GM18498 (cell line): ENCODE data around the gene ANKMY2.
A peak's percentile ranks its signal among the peaks of the same experiment; 100 is the strongest.
"Not testable (repeated sequence)": the region's sequence is repeated elsewhere in the genome, so short reads cannot be mapped to it uniquely, and the experiment has no call there.

ENCODE experiments used
- ATAC-seq: cut with Tn5 transposase; IDR thresholded peaks from one replicate; pipeline ENCODE4 v1.9.1; 2021; ENCODE audit warnings: mild to moderate bottlenecking, moderate library complexity; ENCODE audit not compliant: unreplicated experiment

Gene ANKMY2

DNA sequence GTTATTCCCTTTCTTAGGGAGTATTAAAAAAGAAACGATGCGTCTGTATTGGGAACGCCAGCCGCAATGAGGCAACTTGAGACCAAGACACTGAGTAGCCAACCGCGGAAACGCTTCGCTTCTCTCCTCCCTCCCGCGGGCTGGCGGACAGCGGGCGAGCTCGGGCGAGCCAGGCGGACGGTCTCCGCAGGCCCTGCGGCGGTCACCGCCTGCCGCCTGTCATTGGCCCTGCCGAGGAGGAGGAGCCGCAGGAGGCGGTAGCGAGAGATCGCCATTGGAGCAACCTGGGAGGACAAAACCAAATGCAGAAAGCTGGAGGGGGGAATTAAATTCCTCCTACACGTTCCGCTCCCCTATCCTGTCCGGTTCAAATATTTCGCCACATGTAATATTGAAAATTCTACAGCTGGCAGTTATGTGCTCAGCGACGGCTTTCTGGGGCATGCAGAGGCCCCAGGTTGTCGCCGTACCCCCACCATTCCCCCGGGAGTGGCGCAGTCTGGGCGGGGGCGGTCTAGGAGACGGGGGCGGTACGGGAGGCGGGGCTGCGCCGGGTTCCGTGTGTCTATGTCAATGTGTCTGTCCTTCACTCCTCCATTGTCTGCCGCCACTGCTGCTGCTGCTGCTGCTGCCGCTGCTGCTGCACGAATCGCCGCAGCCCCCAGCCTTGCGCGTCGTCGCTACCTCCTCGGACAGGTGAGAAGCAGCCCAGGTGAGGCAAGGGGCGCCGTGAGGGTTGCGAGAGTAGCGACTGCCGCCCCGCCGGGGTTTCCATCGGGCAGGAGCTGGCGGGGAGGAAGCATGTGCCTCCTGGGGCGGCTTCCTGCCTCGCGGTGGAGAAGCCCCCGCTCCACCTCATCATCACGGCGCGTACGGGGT is at the start of gene ANKMY2, which contains the start of gene BZW2:
Gene ANKMY2 (minus strand): TSS at position 162 of the 879 bp plus-strand sequence. CDS start 181 bp downstream, outside the sequence.
Gene BZW2 (plus strand): TSS at position 589 of the 879 bp plus-strand sequence. CDS start 19,263 bp downstream, outside the sequence.
- ATAC-seq, result peak; percentile 98

DNA sequence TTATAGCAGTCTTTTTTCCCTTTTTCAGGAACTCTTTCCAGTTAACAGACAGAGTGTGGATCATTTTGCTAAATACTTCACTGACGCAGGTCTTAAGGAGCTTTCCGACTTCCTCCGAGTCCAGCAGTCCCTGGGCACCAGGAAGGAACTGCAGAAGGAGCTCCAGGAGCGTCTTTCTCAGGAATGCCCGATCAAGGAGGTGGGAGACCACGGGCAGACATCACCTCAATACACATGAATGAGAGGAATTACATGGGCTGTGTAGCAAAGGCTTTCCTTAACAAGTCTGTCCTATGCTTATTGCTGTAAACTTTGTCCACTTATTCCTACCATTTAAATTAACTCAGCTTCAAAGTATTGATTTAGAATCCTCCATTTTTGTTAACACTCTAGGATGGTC is 49.3 kb upstream of the ANKMY2 start:
- ATAC-seq, result no peak

DNA sequence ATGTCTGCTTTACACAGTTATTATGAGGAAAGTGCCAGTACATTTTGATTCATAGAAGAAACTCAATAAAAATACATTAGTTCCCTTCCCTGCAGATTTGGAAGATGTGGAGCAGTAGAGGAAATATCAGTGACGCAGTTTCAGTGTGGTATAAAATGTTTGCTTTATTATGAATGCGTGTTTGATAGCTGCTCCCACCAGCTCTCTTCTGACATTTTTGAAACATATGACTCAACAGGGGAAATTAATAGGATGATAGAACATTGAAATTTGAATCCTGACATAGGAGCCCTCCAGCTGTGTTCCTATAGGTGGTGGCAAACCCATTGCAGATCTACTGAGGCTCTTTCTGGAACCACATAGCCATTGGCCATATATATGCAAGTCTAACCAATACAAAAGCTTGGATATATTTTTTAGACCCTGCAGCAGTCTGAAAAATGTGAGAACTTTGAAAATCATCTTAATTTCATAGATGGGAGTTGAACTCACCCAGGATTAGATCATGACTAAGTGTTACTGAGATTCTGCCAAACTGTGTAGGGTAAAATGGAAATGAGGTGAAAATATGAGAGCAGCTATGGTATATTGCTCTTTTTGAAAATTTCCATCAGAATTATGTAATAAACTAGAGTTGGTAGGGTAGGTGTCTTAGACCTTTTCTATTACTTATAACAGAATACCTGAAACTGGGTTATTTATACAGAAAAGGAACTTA is 48.2 kb upstream of the ANKMY2 start:
- no peak for ATAC-seq

DNA sequence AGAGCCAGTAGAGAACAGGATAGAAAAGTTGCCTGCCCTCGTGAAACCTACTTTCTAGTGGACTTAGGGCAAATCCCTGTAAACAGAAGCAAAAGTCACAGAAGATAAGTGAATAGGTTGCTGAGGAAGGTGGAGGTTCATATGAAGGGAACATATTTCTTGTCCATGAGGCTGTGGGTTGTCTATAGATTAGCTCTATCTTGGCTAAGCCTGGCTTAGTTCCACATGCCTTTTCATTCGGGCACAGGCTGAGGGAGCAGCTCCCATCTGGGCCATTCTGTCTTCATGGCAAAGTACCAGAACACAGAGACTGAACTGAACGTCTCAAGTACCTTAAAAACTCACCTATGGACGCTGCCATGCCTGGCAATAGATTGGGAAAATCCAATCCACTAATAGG is 45.7 kb upstream of the ANKMY2 start:
- ATAC-seq, result no peak

DNA sequence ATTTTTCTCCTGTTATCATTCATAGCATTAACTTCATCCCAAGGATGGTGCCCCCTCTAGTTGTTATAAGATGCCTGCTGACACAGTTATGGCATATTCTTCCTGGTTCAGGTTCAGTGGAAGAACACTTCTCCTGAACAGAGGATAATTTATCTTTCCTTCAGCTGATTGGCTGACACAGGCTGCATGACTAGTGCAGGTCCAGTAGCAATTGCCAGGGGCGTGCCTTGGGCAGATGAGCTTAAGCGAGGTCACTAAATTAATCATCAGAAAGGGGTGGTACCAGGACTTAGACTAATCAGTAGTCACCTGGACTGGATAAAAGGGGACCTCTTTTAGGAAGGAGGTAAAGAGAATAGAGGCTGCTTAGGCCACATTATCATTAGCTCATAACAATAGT is 42.7 kb upstream of the ANKMY2 start:
- ATAC-seq, result no peak

DNA sequence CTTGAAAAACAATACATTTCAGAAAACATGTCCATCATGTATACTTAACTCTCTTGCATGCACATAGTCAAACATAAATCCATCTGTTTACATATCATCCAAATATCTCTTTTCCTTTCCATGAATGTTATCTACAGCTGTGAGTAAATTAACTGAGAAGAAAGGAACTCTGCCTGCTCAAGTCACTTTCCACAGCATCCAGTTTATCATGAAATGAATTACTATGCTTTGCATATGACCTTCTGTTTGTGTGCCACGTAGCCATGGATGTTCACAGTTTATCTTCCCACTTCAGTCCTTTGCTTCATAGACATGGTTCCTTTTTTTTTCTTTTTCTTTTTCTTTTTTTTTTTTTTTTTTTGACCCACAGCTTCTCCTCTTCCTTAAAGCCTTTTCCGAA is 40.0 kb upstream of the ANKMY2 start:
- no peak for ATAC-seq

DNA sequence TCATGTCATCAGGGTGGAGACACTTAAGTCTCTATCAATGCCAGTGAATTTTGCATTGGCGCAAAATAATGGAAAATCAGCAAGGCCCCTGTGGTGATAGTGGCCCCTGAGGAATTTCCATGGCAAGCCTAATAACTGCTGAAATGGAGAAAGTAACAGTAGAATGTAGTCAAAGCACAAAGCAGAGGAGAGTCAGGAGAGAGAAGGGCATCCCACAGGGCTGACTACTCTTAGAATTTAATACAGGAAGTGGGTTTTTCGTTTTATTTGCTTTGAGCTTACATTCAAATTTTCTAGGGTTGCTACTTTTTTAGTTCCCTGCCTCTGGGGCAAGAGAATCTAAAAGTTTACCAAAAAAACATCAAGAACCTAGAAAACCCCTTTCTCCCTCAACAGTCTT is 39.4 kb upstream of the ANKMY2 start:
- no peak for ATAC-seq

DNA sequence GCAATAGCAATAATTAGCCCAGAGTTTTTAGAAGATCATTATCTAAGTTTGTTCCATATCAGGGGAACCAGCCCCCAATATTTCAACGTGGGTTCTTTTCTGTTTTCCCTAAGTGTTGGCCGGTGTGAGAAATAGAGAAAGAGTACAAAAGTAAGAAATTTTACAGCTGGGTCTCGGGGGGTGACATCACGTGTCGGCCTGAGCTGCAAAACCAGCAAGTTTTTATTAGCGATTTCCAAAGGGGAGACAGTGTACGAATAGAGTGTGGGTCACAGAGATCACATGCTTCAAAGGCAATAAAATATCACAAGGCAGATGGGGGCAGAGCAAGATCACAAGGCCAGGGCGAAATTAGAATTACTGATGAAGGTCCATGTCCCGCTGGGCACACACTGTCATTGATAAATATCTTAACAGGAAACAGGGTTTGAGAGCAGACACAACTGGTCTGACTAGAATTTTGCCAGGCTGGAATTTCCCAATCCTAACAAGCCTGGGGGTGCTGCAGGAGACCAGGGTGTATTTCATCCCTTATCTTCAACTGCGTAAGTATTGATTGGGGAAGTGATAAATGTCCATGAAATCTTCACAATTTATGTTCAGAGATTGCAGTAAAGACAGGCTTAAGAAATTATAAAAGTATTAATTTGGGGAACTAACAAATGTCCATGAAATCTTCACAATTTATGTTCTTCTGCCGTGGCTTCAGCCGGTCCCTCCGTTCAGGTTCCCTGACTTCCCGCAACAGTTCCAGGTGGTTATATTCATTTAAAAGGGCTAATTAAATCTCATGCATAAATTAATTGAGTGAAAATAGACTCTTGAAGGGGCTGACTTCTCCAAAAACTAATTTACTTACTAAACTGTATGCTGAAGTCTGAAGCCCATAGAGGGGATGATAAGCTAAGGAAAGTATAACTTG is 33.4 kb upstream of the ANKMY2 start:
- not testable (repeated sequence) for ATAC-seq

DNA sequence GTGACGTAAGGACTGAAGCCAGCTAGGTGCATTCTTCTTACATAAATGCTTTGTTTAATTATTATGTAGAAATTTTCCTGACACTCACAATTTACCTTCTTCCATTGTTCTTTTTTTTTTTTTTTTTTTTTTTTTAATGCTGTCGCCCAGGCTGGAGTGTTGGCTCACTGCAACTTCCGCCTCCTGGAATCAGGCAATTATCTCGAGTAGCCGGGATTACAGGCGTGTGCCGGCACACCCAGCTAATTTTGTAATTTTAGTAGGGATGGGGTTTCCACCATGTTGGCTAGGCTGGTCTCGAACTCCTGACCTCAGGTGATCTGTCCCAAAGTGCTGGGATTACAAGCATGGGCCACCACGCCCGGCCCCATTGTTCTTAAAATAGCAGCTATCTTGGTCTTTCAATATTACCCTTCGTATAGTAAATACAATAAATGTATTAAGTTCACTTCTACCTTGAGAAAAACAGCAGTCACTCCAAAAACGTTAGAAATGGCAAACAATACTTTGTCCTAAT is 32.5 kb upstream of the ANKMY2 start:
- ATAC-seq, result no peak

DNA sequence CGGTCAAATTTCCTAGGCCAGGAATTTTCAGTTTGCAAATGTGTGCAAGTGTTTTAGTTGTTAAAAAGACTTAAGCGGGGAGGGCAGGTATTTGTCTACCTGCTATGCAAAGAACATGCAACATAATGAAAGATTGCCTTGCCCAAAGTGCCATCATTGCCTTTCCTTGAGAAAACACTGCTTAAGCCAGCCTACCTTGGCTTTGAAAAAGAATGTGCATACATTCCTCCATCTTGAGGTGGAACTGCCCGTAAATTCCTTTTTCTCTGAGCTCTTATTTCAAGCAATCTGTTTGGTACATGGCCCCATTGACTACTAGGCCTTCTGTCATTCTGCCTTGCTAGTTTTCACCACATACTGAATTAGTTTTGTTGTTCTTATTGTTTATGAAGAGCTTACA is 29.7 kb upstream of the ANKMY2 start:
- no peak for ATAC-seq

DNA sequence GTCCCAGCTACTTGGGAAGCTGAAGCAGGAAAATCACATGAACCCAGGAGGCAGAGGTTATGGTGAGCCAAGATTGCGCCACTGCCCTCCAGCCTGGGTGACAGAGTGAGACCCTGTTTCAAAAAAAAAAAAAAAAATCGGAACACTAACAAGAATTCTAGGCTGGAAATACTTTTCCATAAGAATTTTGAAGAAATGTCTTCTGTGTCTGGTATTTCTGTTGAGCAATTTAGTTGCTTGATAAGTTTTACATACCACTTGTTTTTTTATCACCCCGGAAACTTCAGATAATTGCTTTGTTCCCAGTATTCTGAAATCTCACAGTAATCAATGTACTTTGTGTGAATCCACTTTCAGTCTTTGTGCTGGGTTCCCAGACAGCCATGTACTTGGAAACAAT is 26.3 kb upstream of the ANKMY2 start:
- no peak for ATAC-seq

DNA sequence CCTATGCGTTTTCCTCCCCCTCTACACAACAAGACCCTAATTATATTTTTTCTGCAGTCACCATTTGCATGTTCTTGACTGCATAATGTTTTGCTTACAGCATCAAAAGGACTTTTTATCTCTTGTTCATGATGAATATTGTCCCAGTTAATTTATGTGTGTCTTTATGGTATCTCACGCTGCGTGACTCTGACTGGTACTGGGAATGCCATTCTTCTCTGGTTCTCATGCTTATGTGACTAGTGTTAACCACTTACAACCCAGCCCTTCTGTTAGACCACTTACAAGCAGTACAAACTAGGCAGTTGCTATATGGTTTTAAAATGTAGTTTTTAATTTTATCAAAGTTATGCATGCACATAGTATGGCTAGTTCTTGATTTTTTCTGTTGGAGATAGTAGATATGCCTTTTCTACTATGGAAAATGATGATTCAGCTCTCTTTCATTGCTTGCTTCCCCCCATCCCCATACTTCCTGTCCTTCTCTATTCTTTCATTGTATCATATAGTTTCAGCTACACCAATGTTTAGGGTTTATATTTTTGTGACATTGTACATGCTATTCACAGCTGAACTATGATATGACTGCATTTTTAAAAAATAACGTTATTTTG is 25.3 kb upstream of the ANKMY2 start:
- no peak for ATAC-seq

DNA sequence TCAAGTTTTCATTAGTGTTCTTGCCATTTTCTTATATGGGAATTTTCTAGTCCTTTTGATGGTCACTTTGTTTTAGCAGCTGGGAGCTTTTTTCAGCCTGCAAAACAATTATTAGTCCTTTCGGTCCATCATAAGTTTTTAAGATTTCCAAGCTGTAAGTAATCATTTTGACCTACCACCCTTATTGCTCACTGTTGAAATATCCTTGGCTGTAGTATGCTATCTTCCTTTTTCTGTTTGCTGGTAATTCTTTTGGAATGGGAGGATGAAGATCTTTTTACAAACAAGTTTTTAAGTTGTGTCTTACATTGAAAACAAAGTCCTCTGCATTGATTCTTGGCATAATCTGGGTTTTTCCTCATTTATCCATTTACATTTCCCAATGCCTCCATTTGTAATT is 24.5 kb upstream of the ANKMY2 start:
- ATAC-seq, result no peak

DNA sequence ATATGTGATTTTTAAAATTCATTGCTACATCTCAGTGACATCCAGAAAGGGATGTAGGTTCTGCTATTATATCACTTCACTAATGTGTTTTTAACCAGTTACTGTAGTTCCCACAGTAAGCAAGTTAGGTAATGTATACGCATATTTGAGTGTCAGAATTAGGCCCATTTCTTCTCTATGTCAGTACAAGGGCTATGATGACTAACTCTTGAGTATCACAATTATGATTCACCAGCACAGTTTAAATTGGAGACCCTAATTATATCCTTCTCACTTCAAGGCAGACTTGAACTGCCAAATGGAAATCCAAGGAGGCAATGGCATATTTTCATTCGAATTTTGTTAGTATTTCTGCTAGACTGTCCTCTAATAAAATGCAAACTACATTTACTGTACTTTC is 24.0 kb upstream of the ANKMY2 start:
- no peak for ATAC-seq

DNA sequence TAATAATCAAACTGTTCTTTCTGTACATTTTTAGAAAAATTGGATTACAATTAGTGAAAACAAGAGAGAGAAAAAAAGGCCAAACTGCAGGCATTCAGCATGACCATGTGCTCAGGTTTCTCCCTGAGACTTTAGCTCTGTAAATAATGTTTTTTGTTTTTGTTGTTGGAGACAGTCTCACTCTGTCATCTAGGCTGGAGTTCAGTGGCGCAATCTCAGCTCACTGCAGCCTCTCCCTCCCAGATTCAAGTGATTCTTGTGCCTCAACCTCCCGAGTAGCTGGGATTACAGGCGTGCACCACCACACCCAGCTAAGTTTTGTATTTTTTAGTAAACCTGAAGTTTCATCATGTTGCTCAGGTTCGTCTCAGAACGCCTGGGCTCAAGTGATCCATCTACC is 23.4 kb upstream of the ANKMY2 start:
- no peak for ATAC-seq

DNA sequence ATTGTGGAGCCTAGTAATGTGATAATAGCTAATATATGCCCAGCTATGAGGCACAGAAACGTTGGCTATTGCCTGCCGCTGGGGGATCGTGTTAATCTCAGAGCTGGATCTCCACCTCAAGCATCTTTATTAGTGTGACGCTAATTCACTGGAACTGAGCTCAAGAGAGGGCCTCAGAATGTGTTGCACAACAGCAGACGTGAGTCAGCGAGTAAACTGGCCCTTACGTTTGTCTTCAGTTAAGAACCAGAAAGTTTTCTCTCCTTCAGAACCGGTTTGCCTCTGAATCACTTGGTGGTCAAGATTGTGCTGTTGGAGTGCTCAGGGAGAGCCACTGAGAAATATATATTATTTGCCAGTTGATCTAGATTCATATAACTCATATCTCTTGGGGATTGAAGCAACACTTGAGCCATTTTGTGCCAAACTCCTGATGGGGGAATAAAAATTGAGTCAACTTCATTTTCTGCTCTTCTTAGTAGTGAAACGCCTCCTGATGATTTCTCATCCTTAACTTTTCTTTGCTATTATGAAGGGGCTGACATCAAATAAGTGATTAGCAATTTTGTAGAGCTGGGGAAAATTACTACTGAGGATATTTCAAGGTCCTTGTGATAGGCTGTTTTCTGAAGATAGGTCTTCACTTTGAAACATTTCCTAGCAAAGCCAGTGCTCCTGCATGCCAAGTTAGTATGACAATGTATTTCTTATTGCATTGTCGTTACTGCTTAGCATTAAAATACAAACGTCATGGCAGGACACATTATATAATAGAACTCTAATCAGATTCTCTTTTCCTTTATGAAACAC is 22.7 kb upstream of the ANKMY2 start:
- no peak for ATAC-seq

DNA sequence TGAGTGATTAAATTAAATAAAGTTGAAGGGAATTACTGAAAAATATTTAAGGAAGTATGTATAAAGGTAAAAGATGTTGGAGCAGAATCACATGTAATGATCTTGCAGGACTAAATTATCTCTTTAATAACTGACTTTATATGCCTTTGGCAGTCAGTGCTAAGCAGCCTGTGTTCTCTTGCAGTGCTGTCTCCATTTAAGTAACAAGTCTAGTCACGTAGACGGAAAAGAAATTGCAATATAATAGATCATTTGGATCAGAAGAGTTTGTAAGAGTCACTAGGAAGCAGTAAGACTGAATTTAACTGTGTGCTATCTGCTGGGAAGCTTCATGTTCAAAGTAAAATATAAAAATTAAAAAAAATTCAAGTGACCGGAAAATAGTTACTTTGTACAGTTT is 21.8 kb upstream of the ANKMY2 start:
- ATAC-seq, result no peak

DNA sequence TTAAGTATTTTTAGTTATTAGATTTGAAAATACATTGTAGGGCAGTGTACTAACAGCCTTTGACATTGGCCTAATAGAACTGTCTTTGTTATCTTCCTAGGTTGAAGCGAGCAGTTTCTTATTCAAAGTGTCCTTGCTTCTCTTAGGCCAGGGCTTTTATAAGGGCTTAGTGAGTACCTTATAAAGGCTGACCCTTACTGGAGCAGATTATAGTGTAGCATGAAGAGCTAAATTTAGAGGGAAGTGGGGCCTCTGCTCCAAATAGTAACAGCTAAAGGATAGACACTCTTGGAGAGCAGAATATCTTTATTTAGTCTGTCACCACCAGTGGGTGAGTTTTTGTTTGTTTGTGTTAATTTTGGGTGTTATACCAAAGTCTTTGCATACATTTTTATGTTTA is 16.4 kb upstream of the ANKMY2 start:
- no peak for ATAC-seq

DNA sequence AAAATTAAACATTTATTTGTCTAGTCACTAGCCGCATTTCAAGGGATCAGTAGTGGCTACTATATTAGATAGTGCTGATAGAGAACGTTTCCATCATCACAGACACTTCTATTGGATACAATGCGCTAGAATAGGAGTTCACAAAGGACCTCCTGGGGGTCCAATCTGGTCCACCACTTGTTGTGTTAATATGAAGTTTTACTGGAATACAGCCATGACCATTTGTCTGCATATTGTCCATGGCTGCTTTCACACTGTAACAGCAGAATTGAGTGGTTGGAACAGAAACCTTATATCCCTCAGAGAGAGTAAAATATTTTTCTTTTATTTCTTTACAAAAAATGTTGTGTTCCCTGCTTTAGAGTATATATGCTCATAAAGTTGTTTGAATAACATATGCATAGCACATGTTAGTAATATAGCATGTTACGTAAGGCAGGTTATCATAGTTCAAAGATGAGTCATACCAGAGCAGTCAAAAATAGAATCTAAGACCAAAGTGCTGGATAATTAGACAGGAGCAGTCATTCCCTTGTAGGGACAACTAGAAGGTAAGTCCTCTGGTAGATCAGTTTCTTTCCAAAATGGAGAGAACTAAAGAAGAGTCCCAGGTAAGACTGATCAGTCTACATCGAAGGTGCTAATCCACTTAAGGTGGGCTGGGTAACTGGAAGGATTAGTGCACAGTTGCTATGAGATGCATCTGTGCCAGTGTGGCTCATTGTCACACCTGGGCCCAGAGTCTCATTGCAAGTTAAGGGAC is 15.3 kb upstream of the ANKMY2 start:
- ATAC-seq, result no peak
